ENCODE measurements around the gene HIBCH.

Gene HIBCH

GRCh38 chr2:190328573-190329147 lies 9.0 kb upstream of the HIBCH start:
- TF ChIP-seq ZFX (IDR thresholded peaks at IDR 0.05), result no peak
- peak; percentile 16; the same call in 1 of the 2 replicates for TF ChIP-seq CTCF (conservative IDR thresholded peaks at IDR 0.05)
- H3K27ac ChIP-seq, result no peak overlapping the region

DNA sequence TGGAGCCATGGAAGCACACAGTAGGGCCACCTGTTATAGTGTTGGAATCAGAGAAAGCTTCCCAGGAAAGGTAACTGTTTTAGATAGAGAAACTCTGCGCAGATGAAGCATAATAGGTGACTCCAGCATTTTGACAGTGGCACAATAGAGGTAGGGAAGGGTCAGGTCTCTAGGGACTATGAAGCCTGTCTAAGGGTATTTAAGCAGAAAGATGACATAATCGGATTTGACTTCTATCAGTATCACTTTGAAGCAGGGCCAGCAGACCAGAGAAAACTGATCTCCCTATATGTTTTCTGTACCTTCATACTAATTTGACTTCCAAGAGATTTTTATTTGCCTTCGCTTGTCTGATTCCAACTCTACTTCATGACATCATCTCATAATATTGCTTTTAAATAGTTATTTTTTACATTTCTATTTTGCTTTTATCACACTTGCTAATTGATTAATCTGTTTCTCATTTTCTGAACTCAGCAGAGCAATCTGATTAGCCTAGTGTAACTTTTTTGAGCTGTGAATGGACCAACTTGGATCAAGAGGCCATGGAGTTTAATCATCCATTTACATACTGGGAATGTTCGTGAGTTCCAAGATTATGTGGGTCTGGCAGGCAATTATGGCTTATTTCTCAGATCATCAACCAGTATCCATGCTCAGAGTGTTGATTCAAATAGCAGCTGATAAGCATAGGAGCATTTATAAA lies 8.4 kb upstream of the HIBCH start:
- TF ChIP-seq ZFX (IDR thresholded peaks at IDR 0.05), result no peak
- TF ChIP-seq CTCF (conservative IDR thresholded peaks at IDR 0.05), result no peak

GRCh38 chr2:190325588-190325987 lies 6.0 kb upstream of the HIBCH start:
- no peak overlapping the region for H3K27ac ChIP-seq
- TF ChIP-seq ZFX (IDR thresholded peaks at IDR 0.05) (no peak), CTCF (conservative IDR thresholded peaks at IDR 0.05) (no peak)

More for the DNA sequence above, 8.4 kb upstream of the HIBCH start:
- H3K27ac ChIP-seq, result no peak overlapping the region

DNA sequence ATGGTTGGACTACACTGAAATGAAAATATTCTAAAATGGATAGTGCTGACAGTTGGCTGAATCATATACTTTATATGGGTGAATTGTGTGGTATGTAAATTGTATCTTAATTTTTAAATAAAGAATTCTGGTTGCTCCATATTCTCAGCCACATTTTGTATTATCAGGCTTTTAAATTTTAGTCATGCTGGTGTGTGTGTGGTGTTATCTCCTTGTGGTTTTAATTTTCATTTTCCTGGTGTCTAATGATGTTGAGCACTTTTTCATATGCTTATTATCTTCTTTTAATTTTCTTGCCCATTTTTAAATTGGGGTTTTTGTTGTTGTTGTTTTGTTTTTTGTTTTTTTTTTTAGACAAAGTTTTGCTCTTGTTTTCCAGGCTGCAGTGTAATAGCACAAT lies 3.8 kb upstream of the HIBCH start:
- TF ChIP-seq CTCF (conservative IDR thresholded peaks at IDR 0.05), result no peak
- no peak for TF ChIP-seq ZFX (IDR thresholded peaks at IDR 0.05)
- H3K27ac ChIP-seq, result no peak overlapping the region

- no peak overlapping the region for H3K27ac ChIP-seq
- TF ChIP-seq ZFX (IDR thresholded peaks at IDR 0.05) (no peak), CTCF (conservative IDR thresholded peaks at IDR 0.05) (no peak)
Observed at GRCh38 chr2:190320696-190321095, 1.1 kb upstream of the HIBCH start.

DNA sequence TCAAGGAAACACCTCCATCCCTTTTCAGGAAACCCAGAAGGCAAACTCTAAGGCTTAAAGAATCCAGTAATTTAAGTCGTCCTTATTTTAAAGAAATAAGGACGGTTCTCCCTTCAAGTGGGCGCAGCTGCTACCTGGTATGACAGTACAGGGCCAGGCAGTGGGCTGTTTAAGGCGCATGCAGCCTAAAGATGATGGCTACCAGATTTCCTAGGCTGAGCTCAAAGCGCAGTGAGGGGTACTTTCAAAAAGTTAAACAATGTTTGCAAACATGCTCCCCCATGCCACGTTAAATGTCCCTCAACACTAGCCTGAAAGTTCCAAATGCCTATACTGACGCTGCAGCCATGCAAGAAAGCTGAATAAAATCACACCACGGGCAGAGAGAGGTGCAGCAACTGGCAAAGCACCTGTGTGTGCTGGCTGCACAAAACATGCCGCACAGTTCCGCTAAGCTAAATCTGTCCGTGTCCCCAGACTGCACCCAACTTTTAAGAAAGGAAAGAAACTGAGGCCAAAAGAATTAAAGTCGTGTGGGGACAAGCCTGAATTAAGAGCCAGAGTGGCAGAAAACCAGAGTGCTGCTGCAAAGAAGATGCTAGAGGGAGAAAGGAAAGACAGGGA lies 583 bp downstream of the HIBCH start:
- H3K27ac ChIP-seq, result peak overlapping the region; percentile 73
- no peak for TF ChIP-seq CTCF (conservative IDR thresholded peaks at IDR 0.05)
- TF ChIP-seq ZFX (IDR thresholded peaks at IDR 0.05), result no peak

- H3K27ac ChIP-seq, result peak overlapping the region; percentile 73; the same call in 1 of the 2 replicates
- TF ChIP-seq ZFX (IDR thresholded peaks at IDR 0.05) (no peak), CTCF (conservative IDR thresholded peaks at IDR 0.05) (no peak)
Observed at GRCh38 chr2:190318514-190318913, 1.1 kb downstream of the HIBCH start.
